LHCN-M2 (cell line): ENCODE results near the gene CSF2. TPM values are rescaled to one million over a fixed set of nuclear protein-coding genes. Genes with fewer than 3 reads are reported as not detected.

ENCODE experiments used
- DNase-seq: peaks from one replicate; pipeline ENCODE4 v3.0.0-alpha.2; 2012; ENCODE audit warnings: low read depth
- polyA plus RNA-seq: library from polyadenylated mRNA; unstranded; fragments of >200 nt; gene quantifications from one replicate; pipeline ENCODE4 v1.2.1, GENCODE V29; 2012; ENCODE audit warnings: missing spikeins
- total RNA-seq: library from RNA; depleted of rRNA; stranded (reverse); fragments of >200 nt; gene quantifications from 2 replicates; pipeline ENCODE4 v1.2.3, GENCODE V29; 2014; rRNA removed

CSF2 gene
- total RNA-seq: not detected in 2 replicates
- polyA plus RNA-seq: 3.2 TPM

GRCh38 chr5:132073231-132074013 lies at the start of gene CSF2:
TSS of gene CSF2 (plus strand) at chr5:132073789. CDS start at chr5:132073824, 35 bp downstream.
- DNase-seq: no peak

GRCh38 chr5:132024117-132024435 lies 49.5 kb upstream of the CSF2 start:
- DNase-seq: no peak

- no peak for DNase-seq
Measured at GRCh38 chr5:132024789-132025402, 48.7 kb upstream of the CSF2 start.

- no peak for DNase-seq
Measured at GRCh38 chr5:132025403-132025971, 48.1 kb upstream of the CSF2 start.

DNA sequence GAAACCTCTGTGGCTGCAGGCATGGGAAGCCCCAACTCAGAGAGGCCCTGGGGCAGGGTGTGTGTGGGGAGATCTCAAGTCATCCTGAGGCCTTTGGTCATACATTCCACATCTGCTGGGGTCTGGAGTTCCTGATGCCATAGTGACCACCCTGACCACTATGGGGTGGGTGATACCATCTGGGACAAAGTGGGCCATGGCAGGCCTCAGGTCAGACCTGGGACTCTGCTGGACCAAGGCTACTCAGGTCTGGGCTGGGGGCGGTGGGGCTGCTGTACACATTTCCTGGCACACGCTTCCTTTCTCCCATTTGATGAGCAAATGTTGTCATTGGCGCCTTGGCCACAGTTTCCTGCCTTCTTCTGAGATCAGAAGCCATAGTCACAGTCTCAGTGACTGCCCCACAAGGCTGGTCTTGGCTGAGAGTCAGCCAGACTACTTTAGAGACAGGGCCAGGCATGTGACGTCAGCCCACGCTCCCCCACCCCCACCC lies 47.0 kb upstream of the CSF2 start:
- no peak for DNase-seq

GRCh38 chr5:132027027-132027426 lies 46.6 kb upstream of the CSF2 start:
- no peak for DNase-seq

DNA sequence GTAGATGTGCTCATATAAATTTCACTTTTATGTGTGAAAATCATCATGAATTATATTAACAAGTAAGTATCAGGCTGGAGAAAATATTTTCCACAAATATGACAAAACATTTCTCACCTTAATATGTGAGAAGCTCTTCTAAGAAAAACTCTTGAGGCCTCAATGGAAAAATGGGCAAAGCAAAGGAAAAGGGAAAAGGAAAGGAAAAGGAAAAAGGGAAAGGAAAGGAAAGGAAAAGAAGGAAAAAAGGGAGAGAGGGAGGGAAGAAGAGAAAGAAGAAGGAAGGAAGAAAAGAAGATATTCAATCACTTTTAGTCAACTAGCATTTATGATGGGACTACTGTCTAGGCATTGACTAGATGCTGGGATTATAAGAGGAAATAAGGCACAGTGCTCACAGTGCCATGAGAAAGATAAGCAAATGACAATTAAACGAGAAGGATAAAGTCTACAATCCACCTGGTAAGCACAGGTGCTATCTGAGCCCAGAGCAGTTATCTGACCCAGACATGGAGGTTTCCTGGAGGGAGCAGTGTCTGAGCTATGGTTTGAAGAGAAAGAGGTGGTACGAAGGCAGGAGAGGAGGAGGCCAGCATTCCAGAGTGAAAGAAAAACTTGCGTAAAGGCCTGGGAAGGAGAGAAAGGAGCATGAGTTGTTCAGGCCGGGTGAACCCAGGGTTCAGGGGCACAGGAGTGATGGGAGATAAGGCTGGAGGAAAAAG lies 43.8 kb upstream of the CSF2 start:
- DNase-seq: no peak

DNA sequence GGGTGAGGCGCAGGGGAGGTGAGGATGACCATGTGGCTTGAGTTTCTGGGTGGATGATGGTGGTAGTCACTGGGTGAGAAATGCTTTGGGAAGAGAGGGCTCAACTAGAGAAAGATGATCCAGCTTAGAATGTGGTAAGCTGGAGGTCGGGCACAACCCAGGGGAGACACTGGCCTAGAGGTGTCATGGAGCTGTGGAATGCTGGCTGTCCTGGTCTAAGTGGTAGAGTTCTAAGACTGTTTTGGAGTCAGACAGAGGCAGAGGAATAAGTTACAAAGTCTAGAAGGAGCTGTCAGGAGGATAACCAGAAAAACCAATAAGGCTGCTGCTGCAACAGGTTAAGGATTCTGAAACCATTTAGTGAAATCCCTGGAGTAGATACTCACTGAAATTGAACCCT lies 43.0 kb upstream of the CSF2 start:
- DNase-seq: no peak

DNA sequence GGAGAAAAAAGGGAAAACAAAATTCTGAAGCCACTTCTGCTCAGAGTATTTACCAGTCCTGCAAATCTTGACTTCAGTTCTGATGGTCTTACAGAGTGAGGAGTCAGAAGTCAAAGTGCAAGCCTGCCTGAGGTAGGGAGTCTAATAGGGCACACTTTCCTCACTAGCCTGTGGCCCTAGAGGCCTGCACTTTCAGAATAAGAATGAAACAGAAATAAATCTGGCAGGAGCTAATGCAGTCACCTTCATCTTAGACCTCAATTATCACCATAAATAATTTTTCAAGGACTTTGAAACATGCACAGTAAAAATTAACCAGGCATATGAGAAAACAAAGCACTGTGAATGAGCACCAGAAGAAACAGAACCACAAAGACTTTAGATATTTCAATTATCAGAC lies 41.4 kb upstream of the CSF2 start:
- DNase-seq: no peak

DNA sequence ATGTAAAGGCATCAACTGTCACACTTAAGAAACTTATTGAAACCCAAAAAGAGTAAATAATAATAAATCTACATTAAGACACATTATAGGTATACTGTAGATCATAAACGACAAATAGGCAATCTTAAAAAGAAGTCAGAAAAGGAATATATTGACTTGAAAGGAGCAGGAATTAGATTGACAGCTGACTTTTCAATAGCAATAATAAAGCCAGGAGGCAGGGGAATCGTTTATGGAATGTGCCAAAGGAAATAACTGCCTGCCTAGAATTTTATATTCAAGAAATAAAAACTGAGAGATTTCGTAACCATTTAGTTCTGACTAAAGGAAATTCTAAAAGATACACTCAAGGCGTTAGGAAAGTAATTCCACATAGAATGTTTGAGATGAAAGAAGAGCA lies 40.5 kb upstream of the CSF2 start:
- DNase-seq: no peak

DNA sequence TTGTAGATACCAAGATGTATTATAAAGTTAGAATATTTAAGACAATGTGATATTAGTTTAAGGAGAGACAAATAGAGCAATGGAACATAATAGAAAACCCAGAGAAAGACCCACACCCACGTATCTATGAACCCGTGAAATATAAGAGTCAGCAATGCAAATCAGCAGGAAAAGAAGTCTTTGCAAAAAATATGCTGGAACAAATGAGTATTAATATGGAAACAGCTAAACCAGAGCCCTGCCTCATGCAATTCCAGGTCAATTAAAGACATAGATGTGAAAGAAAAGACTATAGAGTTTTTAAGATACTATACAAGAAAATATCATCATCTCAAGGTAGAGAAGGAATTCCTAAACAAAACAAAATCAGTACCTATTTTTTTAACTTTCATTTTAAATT lies 36.2 kb upstream of the CSF2 start:
- no peak for DNase-seq

- DNase-seq: no peak
Measured at GRCh38 chr5:132044207-132044606, 29.4 kb upstream of the CSF2 start.

GRCh38 chr5:132046880-132047299 lies 26.7 kb upstream of the CSF2 start:
- no peak for DNase-seq

DNA sequence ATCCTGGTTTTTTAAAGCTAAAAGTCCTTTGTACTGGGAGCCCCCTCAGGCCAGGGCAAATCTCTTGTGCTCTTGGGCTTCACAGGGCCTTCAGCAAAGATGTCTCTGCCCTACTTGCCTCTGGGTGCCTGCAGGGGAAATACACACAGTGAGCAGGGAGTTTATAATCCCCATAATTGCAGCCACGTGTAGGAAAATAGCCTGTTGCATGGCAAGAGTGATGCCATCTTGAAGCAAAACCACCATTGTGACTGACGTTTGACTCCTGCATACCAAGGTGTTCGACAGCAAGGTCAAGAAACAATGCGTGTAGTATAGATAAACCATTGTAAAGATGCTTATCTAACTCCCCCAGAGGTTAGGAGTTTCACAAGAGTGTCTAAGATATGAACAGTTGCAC lies 24.5 kb upstream of the CSF2 start:
- DNase-seq: no peak

DNA sequence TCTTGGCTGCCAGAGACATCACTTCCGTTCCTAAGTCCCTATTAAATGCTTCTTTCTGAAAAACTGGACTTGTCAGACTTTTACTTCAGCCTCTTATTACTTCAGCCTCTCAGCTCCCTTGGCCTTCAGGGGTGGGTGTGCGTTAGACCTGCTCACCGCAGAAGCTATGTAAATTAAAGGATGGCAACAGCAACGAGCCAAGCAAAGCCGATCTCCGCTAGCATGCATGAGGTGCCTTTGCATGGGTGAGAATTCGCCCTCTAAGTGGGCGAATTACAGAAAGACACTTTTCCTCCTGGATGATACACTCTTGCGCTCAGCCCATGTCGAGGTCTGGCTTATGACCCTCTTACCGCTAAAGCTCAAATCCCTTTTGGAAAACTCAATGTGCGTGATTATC lies 24.0 kb upstream of the CSF2 start:
- DNase-seq: no peak

DNA sequence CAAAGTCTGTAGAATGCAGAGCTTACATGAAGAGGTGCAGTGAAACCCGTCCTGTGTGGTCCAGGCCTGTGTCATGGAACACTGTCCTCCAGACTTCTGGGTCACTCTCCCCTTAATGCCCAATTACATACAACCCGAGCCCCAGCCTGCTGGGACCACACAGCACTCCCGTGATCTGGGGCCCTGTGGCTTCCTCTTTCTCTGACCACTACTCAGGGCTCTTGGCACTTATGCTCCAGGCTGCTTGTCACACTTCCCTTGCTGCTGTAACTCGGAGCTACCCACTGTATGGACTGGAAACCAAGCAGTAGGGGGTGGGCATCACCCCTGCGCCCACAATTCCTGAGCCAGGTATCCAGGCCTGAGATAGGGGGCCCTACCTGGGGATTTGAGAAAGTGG lies 23.5 kb upstream of the CSF2 start:
- DNase-seq: no peak

DNA sequence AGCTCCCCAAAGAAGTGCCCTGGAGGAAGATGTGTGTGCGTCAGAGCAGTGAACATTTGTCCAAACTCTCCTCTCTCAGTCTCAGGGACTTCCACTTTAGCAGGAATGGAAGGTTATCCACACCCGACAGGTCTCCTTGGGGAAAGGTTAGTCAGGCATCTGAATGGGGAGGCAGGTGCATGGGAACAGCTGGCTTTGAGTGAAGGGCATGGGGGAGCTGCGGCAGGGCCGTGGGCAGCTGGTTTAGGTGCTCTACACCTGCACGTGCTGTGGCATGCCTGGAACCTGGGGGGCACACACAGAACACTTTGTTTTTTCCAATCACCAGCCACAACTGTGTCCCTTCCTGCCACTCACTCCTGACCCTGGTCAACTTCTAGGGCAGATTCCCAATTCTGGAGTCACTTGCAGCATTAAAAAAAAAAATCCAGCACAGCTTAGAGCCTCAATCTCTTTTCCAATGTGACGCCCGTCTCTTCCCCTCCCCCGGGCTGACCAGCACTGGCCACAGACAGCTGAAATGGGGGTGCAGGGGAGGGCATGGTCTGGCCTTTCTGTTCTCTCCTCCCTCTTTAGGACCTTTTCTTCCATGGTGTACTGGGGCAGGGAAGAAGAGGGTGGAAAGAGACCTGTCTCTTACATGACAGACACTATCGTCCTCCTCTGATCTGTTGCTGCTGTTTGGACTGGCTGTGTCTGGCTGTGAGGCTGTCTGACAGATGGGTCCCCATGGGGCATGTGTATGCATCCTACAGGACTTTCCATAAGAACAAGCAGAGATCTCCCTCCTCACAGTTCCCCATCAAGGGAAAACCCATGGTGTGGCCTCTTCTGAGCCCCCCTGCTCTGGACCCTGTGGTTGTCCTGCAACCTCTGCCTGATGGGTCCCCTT lies 22.7 kb upstream of the CSF2 start:
- no peak for DNase-seq

GRCh38 chr5:132052520-132052919 lies 21.1 kb upstream of the CSF2 start:
- DNase-seq: no peak

DNA sequence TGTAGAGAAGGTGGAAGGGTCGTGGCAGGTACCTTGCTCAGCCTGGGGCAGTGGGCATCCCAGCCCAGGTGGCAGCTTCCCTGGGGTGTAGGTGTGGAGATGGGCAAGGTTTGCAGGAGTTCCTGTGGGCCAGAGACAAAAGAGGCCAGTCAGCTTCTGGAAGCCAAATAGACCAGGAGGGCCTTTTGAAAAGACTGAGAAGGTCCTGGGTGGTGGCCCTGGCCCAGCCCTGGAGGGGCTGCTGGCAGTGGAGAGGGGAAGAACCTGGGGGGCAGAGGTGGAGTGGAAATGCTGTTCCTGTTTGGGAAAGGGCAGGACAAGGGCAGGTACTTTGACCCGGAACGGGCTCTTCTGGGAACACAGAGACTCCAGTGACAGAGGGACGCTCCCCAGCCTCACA lies 20.1 kb upstream of the CSF2 start:
- no peak for DNase-seq

DNA sequence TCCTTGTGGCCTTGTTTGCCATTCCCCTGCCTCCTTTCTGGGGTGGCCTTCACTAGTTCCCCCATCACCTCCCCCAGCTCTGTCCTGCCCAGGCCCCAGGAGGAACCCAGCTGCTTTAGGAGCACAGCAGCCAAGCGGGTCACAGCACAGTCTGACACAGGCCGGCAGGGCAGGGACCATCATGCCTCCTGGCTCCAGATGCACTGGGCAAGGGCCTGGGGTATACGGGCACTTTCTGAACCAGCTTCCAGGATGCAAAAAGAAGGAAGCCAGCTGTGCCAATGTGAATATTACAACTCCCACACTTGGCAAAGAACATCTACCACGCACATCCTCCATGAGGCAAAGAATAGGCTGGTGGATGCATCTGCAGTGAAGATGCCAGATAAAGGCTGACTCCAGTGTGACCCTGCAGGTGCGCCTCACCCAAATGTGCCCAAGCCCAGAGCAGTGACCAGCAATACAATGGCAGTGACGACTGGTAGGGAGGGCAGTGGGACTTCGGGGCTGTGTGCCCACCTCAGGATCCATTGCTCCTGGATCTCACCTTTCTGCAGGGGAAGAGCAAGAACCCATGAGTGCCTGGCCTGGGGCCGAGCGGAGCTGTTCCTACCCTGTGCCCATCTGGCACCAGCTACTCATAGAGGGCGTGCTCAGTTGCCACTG lies 19.4 kb upstream of the CSF2 start:
- no peak for DNase-seq
